Measurements from ENCODE around the gene ROM1.

GRCh38 chr11:62611705-62612365, 1.2 kb upstream of the ROM1 start:
- TF ChIP-seq CTCF (IDR thresholded peaks at IDR 0.05) (no peak), POLR2AphosphoS5 (IDR thresholded peaks at IDR 0.05) (no peak), POLR2A (IDR thresholded peaks at IDR 0.05) (no peak)

Measured in breast epithelium (tissue), 3 donors.